Astrocyte of the cerebellum (primary cell): ENCODE results near the gene OR5P2.

Experiments used
- DNase-seq: peaks from one replicate; pipeline ENCODE4 v3.0.0-alpha.2; 2011; ENCODE audit warnings: low read depth
- H3K4me3 ChIP-seq: 2 replicates; pipeline ENCODE4 v1.5.1; 2011; ENCODE audit warnings: mild to moderate bottlenecking, low read depth, low read length, moderate library complexity
- in situ Hi-C: cut with HindIII; loops from 2 replicates; pipeline ENCODE4 v1.10.0; 2017; ENCODE audit warnings: low sequenced_read_pairs
- TF ChIP-seq, protein P1 (sequence below): IDR thresholded peaks from 2 replicates; pipeline ENCODE4 v1.5.1; 2012; ENCODE audit warnings: low read length, low read depth, moderate library complexity, mild to moderate bottlenecking; ENCODE audit errors: missing control alignments

OR5P2 gene

DNA sequence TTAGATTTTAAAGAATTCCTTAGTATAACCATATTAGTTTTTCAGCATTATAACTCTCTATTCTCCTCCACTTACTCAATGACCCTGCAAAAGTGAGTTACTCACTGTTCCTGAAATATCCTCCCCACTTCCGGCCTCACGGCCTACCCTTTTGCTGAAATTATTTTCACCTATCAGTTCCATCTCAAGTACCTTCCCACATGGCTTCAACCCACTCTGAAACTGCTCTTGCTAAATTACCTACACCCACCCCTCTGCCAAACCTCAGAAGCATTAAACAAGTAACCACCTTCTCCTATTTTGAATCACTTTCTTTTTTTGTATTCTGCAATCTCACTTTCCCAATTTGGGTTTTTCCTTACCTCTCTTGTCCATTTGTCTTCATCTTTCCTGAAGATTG lies 37.7 kb downstream of the OR5P2 start:
- TF ChIP-seq, protein P1, sequence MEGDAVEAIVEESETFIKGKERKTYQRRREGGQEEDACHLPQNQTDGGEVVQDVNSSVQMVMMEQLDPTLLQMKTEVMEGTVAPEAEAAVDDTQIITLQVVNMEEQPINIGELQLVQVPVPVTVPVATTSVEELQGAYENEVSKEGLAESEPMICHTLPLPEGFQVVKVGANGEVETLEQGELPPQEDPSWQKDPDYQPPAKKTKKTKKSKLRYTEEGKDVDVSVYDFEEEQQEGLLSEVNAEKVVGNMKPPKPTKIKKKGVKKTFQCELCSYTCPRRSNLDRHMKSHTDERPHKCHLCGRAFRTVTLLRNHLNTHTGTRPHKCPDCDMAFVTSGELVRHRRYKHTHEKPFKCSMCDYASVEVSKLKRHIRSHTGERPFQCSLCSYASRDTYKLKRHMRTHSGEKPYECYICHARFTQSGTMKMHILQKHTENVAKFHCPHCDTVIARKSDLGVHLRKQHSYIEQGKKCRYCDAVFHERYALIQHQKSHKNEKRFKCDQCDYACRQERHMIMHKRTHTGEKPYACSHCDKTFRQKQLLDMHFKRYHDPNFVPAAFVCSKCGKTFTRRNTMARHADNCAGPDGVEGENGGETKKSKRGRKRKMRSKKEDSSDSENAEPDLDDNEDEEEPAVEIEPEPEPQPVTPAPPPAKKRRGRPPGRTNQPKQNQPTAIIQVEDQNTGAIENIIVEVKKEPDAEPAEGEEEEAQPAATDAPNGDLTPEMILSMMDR: no peak
- H3K4me3 ChIP-seq: no peak overlapping the region
- DNase-seq: no peak
- in situ Hi-C loops: no loop called here

DNA sequence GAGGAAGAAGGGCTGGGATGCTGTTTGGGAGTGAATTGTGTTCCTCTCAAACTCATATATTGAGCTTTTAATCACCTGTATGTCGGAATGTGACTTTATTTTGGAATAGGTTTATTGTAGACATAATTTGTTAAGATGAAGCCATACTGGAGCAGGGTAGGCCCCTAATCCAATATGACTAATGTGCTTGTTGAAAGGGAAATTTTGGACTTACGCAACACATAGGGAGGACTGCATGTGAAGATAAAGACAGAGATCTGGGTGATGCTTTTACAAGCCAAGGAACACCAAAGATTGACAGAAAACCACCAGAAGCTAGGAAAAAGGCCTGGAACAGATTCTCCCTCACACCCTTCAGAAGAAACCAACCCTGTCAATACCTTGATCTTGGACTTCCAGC lies 47.3 kb downstream of the OR5P2 start:
- TF ChIP-seq, protein P1: no peak
- DNase-seq: no peak
- H3K4me3 ChIP-seq: no peak overlapping the region
- in situ Hi-C loops: no loop called here
